Pancreas (tissue), 10 donors: ENCODE data around the gene PRRC2A. TPM values are rescaled to one million over a fixed set of nuclear protein-coding genes. Genes with fewer than 3 reads are reported as not detected.
A peak's percentile ranks its signal among the peaks of the same experiment; 100 is the strongest.

Experiments
- ATAC-seq, 4 donors: fragments of 200-7000 bp; cut with Tn5 transposase; one replicate each; pipeline versions ENCODE4 v1.8.0 to v1.9.1; 2020; ENCODE audit warnings: mild to moderate bottlenecking in 4 of 4, moderate library complexity in 4 of 4
- DNase-seq, 6 donors: peaks; one replicate each; pipeline ENCODE4 v3.0.0-alpha.2; 2020
- FAIRE-seq: peaks from 2 replicates; lab custom pipeline; 2012; peaks lifted over from hg19 to GRCh38; lab: Jason Lieb, UNC
- H3K27ac ChIP-seq, 4 donors: fragments of 200-600 bp; sonication (generic); 1 replicate in 3 of 4; 2 replicates in 1 of 4; pipeline versions ENCODE4 v1.5.0 to v1.8.0; 2020
- H3K27me3 ChIP-seq, 4 donors: fragments of 200-600 bp; one replicate each; pipeline ENCODE4 v1.8.0; 2021
- H3K36me3 ChIP-seq, 3 donors: fragments of 200-600 bp; sonication (generic) in 1 of 3; one replicate each; pipeline versions ENCODE4 v1.5.0 to v1.8.0; 2020 to 2021
- H3K4me1 ChIP-seq, 3 donors: fragments of 200-600 bp; one replicate each; pipeline ENCODE4 v1.8.0; 2021
- H3K4me3 ChIP-seq, 4 donors: fragments of 200-600 bp; sonication (generic) in 2 of 4; one replicate each; pipeline versions ENCODE4 v1.5.0 to v1.8.0; 2020 to 2021
- H3K9me3 ChIP-seq, 4 donors: fragments of 200-600 bp; one replicate each; pipeline ENCODE4 v1.8.0; 2021
- CTCF ChIP-seq, 4 donors: fragments of 200-600 bp; sonication (generic) in 3 of 4; IDR thresholded peaks; one replicate each; pipeline versions ENCODE4 v1.5.0 to v1.8.0; 2021; ENCODE audit warnings: antibody characterized with exemption in 4 of 4
- WGBS, 2 donors: extraction: QIAGEN DNeasy Blood & Tissue Kit; methylation state at CpG; one replicate each; pipeline ENCODE4 v1.1.7; 2013; 5-methylcytosine and 5-hydroxymethylcytosine counted together
- intact Hi-C, 3 donors: fragments of 100-400 bp; cut with DNase I; formaldehyde crosslinking; loops; one replicate each; pipeline versions ENCODE4 v1.11.1 to v1.14.2; 2022
- polyA plus RNA-seq, 2 donors: library from polyadenylated mRNA; stranded (reverse); fragments of 200-250 nt; gene quantifications; one replicate each; pipeline ENCODE4 v1.2.3, GENCODE V29; 2013
- total RNA-seq, 6 donors: library from RNA; stranded (reverse); fragmentation: NEBNext Ultra II Directional in 4 of 6; extraction: Animal tissue kit (Norgen Biotek cat#: 25700) in 4 of 6; gene quantifications; one replicate each; pipeline versions ENCODE4 v1.2.1 to v1.2.4, GENCODE V29; 2021 to 2023
- donor health status: healthy with polysubstance abuse.
- donor health status: DM: no; HTN: no; CAD: no; lungs with moderate emphysema.
- donor health status: DM: no; HTN: no; CAD: no.
- donor health status: control.
- donor health status: control.
- donor health status: Bipolar disorder and iron deficiency.
- donor health status: DM: yes; HTN: yes; CAD: no.
- donor health status: DM: no; HTN: no; CAD: no.
- donor health status: DM: no; HTN: no; CAD: no.
- donor health status: DM: yes; HTN: yes; CAD: no.

Gene PRRC2A
- total and polyA plus RNA-seq, 8 donors = 45.3 to 144 (median 76.6) TPM

GRCh38 chr6:31615748-31616147 lies 4.8 kb upstream of the PRRC2A start:
- H3K4me3 ChIP-seq = peak overlapping the region in 1 of 4 donors; percentile 20
- FAIRE-seq (no peak), ATAC-seq (no peak), DNase-seq (peak in 1 of 6 donors; percentile 55)
- H3K9me3 ChIP-seq = no peaks in the 10 kb centered on the region
- WGBS, 2 donors = 75 to 81% methylated on average over 7 of the region's 7 CpGs
- intact Hi-C loops = no loop called here
- H3K4me1 ChIP-seq = no peaks in the 10 kb centered on the region
- no peaks in the 10 kb centered on the region for H3K36me3 ChIP-seq
- no peak for TF ChIP-seq CTCF (IDR thresholded peaks at IDR 0.05)
- no peaks in the 10 kb centered on the region for H3K27me3 ChIP-seq
- peak overlapping the region in 1 of 4 donors; percentile 11 for H3K27ac ChIP-seq

GRCh38 chr6:31617010-31617409 lies 3.5 kb upstream of the PRRC2A start:
- intact Hi-C loops = no loop called here
- H3K27ac ChIP-seq = no peak overlapping the region
- WGBS, 2 donors = 87 to 92% methylated on average over 2 of the region's 2 CpGs
- peaks cover 0 to 3% (median under 1%) of the 10 kb centered on the region in 3 donors for H3K4me1 ChIP-seq
- H3K9me3 ChIP-seq = no peaks in the 10 kb centered on the region
- no peak overlapping the region for H3K4me3 ChIP-seq
- no peak for ATAC-seq
- DNase-seq = no peak
- FAIRE-seq = no peak
- H3K36me3 ChIP-seq = no peaks in the 10 kb centered on the region
- no peaks in the 10 kb centered on the region for H3K27me3 ChIP-seq
- TF ChIP-seq CTCF (IDR thresholded peaks at IDR 0.05) = no peak

GRCh38 chr6:31619805-31620585 lies 520 bp upstream of the PRRC2A start:
- ATAC-seq (peak; percentile 89 to 94 (median 90)), DNase-seq (peak; percentile 92 to 99 (median 98)), FAIRE-seq (peak; percentile 93)
- no peaks in the 10 kb centered on the region for H3K27me3 ChIP-seq
- 0 to 1% methylated on average over 47 to 50 of the region's 50 CpGs for WGBS, 2 donors
- peak overlapping the region; percentile 1 to 88 (median 47) for H3K4me3 ChIP-seq
- H3K27ac ChIP-seq = peak overlapping the region; percentile 80 to 92 (median 88)
- no peak for TF ChIP-seq CTCF (IDR thresholded peaks at IDR 0.05)
- intact Hi-C loops = no loop called here
- H3K36me3 ChIP-seq = peaks cover 4 to 10% (median 10%) of the 10 kb centered on the region in 3 donors
- peaks cover 4 to 8% (median 4%) of the 10 kb centered on the region in 3 donors for H3K4me1 ChIP-seq
- H3K9me3 ChIP-seq = no peaks in the 10 kb centered on the region

GRCh38 chr6:31621320-31621939 lies 915 bp downstream of the PRRC2A start:
- H3K27ac ChIP-seq = peak overlapping the region; percentile 80 to 92 (median 88)
- peaks cover 10 to 25% (median 24%) of the 10 kb centered on the region in 3 donors for H3K36me3 ChIP-seq
- H3K9me3 ChIP-seq = no peaks in the 10 kb centered on the region
- H3K4me1 ChIP-seq = peaks cover 4 to 8% (median 4%) of the 10 kb centered on the region in 3 donors
- TF ChIP-seq CTCF (IDR thresholded peaks at IDR 0.05) = no peak
- no peaks in the 10 kb centered on the region for H3K27me3 ChIP-seq
- intact Hi-C loops = no loop called here
- WGBS, 2 donors = 4 to 7% methylated on average over 15 of the region's 15 CpGs
- peak overlapping the region; percentile 58 to 88 (median 78) for H3K4me3 ChIP-seq
- ATAC-seq (no peak), FAIRE-seq (no peak), DNase-seq (no peak)
